Left lung (tissue), 10 donors: ENCODE data around the gene PAQR6. TPM values are rescaled to one million over a fixed set of nuclear protein-coding genes. Genes with fewer than 3 reads are reported as not detected.

Source experiments
- ATAC-seq: fragments of 200-7000 bp; cut with Tn5 transposase; one replicate; pipeline ENCODE4 v1.9.1; 2020; ENCODE audit warnings: moderate library complexity
- DNase-seq, 4 donors: peaks; one replicate each; pipeline ENCODE4 v3.0.0-alpha.2; 2013 to 2020
- H3K27ac ChIP-seq, 2 donors: fragments of 200-600 bp; sonication (generic) in 1 of 2; one replicate each; pipeline versions ENCODE4 v1.5.0 to v1.8.0; 2020 to 2021
- H3K27me3 ChIP-seq, 2 donors: fragments of 200-600 bp; sonication (generic) in 1 of 2; one replicate each; pipeline versions ENCODE4 v1.5.0 to v1.8.0; 2020 to 2021
- H3K36me3 ChIP-seq, 2 donors: fragments of 200-600 bp; sonication (generic) in 1 of 2; one replicate each; pipeline versions ENCODE4 v1.5.0 to v1.8.0; 2020 to 2021
- H3K4me1 ChIP-seq, 2 donors: fragments of 200-600 bp; one replicate each; pipeline ENCODE4 v1.8.0; 2021
- H3K4me3 ChIP-seq, 2 donors: fragments of 200-600 bp; sonication (generic) in 1 of 2; one replicate each; pipeline versions ENCODE4 v1.5.0 to v1.8.0; 2020 to 2021; ENCODE audit warnings: mild to moderate bottlenecking in 1 of 2
- H3K9me3 ChIP-seq, 2 donors: fragments of 200-600 bp; sonication (generic) in 1 of 2; one replicate each; pipeline versions ENCODE4 v1.5.0 to v1.8.0; 2020 to 2021
- intact Hi-C, 2 donors: fragments of 100-400 bp; cut with DNase I; formaldehyde crosslinking; loops; one replicate each; pipeline versions ENCODE4 v1.11.2 to v1.14.2; 2022
- polyA plus RNA-seq, 6 donors: library from polyadenylated mRNA; unstranded; fragments of 120-200 nt; gene quantifications; one replicate each; pipeline ENCODE4 v1.2.1, GENCODE V29; 2013; ENCODE audit not compliant: insufficient read length in 6 of 6
- total RNA-seq, 2 donors: library from RNA; stranded (reverse); fragmentation: NEBNext Ultra II Directional; extraction: Animal tissue kit (Norgen Biotek cat#: 25700); gene quantifications; one replicate each; pipeline ENCODE4 v1.2.1, GENCODE V29; 2021
- TF ChIP-seq, protein P1 (sequence below), 2 donors: fragments of 200-600 bp; sonication (generic) in 1 of 2; IDR thresholded peaks; one replicate each; pipeline versions ENCODE4 v1.5.0 to v1.8.0; 2021; ENCODE audit warnings: antibody characterized with exemption in 2 of 2
- donor health status: DM: no; HTN: yes; CAD: no.
- donor health status: DM: no; HTN: no; CAD: no.

Gene PAQR6
- total and polyA plus RNA-seq, 8 donors: 1.4 to 4.0 (median 3.0) TPM

DNA sequence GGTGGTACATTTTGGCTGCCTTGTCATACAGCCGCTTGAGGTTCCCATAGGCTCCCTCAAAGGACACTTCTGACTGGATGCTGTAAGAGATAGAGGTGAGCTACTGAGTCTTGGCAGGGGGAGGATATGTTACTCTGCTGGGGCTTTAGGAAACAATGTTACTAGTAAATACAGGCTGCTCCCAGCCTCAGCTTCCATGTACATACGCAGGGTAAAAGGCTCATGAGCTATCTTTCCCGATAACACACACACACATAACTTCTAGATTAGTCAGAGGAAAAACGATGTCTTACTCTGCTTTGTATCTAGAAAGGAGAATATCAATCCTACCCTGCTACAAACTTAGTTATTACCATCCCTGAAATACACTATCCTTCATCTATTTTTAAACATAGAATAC is 20.5 kb upstream of the PAQR6 start:
- Histone ChIP-seq H3K9me3 (no peaks in the 10 kb centered on the region), H3K4me3 (no peak overlapping the region), H3K36me3 (peaks cover 0 to 99% of the 10 kb centered on the region in 2 donors), H3K4me1 (no peaks in the 10 kb centered on the region), H3K27ac (no peak overlapping the region), H3K27me3 (no peaks in the 10 kb centered on the region)
- ATAC-seq: no peak
- DNase-seq: no peak
- TF ChIP-seq, protein P1, sequence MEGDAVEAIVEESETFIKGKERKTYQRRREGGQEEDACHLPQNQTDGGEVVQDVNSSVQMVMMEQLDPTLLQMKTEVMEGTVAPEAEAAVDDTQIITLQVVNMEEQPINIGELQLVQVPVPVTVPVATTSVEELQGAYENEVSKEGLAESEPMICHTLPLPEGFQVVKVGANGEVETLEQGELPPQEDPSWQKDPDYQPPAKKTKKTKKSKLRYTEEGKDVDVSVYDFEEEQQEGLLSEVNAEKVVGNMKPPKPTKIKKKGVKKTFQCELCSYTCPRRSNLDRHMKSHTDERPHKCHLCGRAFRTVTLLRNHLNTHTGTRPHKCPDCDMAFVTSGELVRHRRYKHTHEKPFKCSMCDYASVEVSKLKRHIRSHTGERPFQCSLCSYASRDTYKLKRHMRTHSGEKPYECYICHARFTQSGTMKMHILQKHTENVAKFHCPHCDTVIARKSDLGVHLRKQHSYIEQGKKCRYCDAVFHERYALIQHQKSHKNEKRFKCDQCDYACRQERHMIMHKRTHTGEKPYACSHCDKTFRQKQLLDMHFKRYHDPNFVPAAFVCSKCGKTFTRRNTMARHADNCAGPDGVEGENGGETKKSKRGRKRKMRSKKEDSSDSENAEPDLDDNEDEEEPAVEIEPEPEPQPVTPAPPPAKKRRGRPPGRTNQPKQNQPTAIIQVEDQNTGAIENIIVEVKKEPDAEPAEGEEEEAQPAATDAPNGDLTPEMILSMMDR (IDR thresholded peaks at IDR 0.05): no peak
- intact Hi-C loops: no loop called here

- DNase-seq (peak in 1 of 4 donors; percentile 78), ATAC-seq (no peak)
- TF ChIP-seq, protein P1 (IDR thresholded peaks at IDR 0.05): no peak
- Histone ChIP-seq H3K4me3 (no peak overlapping the region), H3K9me3 (no peaks in the 10 kb centered on the region), H3K27ac (no peak overlapping the region), H3K27me3 (no peaks in the 10 kb centered on the region), H3K36me3 (peaks cover 0 to 99% of the 10 kb centered on the region in 2 donors), H3K4me1 (no peaks in the 10 kb centered on the region)
- intact Hi-C loops: no loop called here
Measured at GRCh38 chr1:156266051-156266450, 18.2 kb upstream of the PAQR6 start.

GRCh38 chr1:156263288-156263655 is 15.4 kb upstream of the PAQR6 start:
- Histone ChIP-seq H3K27ac (no peak overlapping the region), H3K36me3 (peaks cover 4 to 99% of the 10 kb centered on the region in 2 donors), H3K9me3 (no peaks in the 10 kb centered on the region), H3K4me3 (no peak overlapping the region), H3K4me1 (no peaks in the 10 kb centered on the region), H3K27me3 (no peaks in the 10 kb centered on the region)
- DNase-seq (no peak), ATAC-seq (no peak)
- TF ChIP-seq, protein P1 (IDR thresholded peaks at IDR 0.05): no peak
- intact Hi-C loops: no loop called here

DNA sequence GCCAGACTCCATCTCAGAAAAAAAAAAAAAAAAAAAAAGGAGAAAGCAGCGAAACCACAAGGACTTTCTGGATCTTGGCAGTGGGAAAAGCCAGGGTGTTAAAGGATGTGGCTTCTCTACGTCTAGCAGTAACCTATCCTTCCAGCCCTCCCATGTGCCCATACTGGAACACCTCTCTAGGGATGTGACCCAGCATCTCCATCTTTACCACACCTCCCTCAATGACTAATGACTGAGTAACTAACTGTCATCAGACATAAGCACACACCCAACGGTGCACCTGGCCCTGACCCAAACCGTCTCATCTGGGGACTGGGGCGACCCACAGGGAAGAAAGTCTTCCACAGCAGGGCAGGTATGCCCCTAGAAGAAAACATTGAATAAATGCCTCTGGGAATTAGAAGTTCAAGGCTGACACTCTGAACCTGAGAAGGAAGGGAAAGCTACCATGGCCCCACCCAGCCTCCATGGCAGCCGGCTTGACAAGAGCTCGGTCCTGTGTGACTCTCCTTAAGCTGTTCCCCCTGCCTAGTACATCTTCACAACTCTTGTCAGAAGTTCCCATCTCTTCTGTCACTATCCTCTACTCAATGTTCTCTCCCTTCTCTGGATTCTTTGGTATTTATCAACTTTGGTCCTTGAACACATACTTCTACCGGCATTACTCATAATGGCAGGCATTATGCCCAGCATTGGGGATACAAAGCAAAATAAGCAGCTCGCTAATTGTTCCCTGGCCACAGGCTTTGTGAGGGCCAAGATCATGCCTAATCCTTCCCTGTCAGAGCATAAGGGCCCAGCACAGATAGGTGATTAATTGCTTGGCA is 14.8 kb upstream of the PAQR6 start:
- DNase-seq (no peak), ATAC-seq (peak; percentile 43)
- no peaks in the 10 kb centered on the region for H3K4me1 ChIP-seq
- no peak overlapping the region for H3K27ac ChIP-seq
- no peak overlapping the region for H3K4me3 ChIP-seq
- intact Hi-C loops: no loop called here
- no peaks in the 10 kb centered on the region for H3K27me3 ChIP-seq
- no peaks in the 10 kb centered on the region for H3K9me3 ChIP-seq
- H3K36me3 ChIP-seq: peaks cover 4 to 99% of the 10 kb centered on the region in 2 donors
- TF ChIP-seq, protein P1 (IDR thresholded peaks at IDR 0.05): no peak

DNA sequence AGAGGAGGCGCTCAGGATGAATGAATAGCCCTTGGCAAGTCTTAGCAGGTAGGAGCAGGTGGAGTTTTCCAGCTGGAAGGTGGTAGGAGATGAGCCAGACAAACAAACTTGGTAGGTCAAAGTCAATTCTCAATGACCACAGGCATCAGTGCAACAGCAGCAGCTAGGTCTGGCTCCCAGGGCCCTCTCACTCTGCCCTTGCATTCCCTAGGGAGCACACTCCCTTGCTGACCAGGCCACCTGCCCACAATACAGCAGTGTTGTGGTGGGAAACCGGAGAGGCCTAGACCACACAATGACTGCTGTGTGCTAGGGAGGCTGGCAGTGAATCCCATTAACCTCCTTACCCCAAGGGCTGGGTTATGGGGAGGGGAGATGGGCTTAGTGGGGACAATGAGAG is 13.0 kb upstream of the PAQR6 start:
- no peaks in the 10 kb centered on the region for H3K4me1 ChIP-seq
- no peaks in the 10 kb centered on the region for H3K9me3 ChIP-seq
- no peak overlapping the region for H3K4me3 ChIP-seq
- ATAC-seq (no peak), DNase-seq (no peak)
- H3K27ac ChIP-seq: no peak overlapping the region
- intact Hi-C loops: no loop called here
- TF ChIP-seq, protein P1 (IDR thresholded peaks at IDR 0.05): no peak
- H3K27me3 ChIP-seq: no peaks in the 10 kb centered on the region
- H3K36me3 ChIP-seq: peaks cover 4 to 99% of the 10 kb centered on the region in 2 donors
